Measurements from ENCODE around the gene OOSP3. TPM values are rescaled to one million over a fixed set of nuclear protein-coding genes. Genes with fewer than 3 reads are reported as not detected.
"Not testable (repeated sequence)": the region's sequence is repeated elsewhere in the genome, so short reads cannot be mapped to it uniquely, and the experiment has no call there.

OOSP3 gene
- total RNA-seq, 1 donor from 2014 or later = not detected

DNA sequence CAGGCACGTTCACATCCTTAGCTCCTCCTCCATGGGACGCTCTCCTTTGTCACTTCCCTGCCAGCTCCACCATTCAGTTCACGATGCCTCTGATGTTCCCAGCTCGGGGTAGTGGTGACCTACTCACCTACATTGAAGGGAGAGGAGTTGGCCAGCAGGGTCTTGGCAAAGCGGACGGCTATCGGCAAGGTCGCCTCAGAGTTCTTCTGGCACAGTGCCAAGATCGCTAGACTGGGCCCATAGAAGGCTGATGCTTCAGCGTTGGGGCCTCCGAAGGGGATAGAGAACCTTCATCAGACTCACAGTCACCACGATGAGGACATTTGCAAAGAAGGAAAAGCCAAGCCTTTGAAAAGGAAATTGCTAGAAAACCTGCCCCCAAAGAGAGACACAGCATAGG, 36.3 kb upstream of the OOSP3 start:
- Mint-ChIP-seq H3K4me1 (ENCODE audit: low read depth) (peaks cover 42% of the 10 kb centered on the region), H3K4me3 (ENCODE audit: low read depth) (no peak overlapping the region)
- DNase-seq (ENCODE audit: low spot score, unreplicated experiment) = no peak

DNA sequence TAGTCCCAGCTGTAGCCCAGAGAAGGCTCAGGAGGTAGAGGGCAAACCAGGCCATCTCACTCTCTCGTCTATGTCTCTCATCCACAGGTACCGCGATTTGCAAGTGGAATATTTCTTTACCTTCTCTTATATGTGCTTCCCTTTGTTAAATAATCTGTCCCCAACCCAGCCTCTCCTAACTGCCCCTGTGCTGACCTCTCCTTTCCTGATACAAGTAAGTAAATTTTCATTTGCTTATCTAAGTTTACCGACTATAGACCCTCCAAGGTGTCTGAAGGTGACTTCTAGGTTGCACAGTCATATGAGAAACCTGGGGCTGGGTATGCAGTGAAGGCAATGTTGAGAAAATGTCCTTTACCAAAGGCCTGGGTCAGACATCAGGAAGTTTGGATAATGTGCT, 33.2 kb upstream of the OOSP3 start, which contains the start of gene CBLIF:
Gene CBLIF, minus strand, starts transcription at position 101 of the 400 bp plus-strand sequence. Its CDS starts 46 bp downstream, at position 55.
- Mint-ChIP-seq H3K9me3 (ENCODE audit: low read depth) (peaks cover 7% of the 10 kb centered on the region), H3K27me3 (no peaks in the 10 kb centered on the region), H3K27ac (peak within 1 kb of the TSS; percentile 89), H3K4me1 (ENCODE audit: low read depth) (peaks cover 40% of the 10 kb centered on the region), H3K36me3 (ENCODE audit: insufficient read depth) (peaks cover 2% of the 10 kb centered on the region), H3K4me3 (ENCODE audit: low read depth) (peak within 1 kb of the TSS; percentile 30)
- no peak for DNase-seq (ENCODE audit: low spot score, unreplicated experiment)
- TF ChIP-seq, protein P1, sequence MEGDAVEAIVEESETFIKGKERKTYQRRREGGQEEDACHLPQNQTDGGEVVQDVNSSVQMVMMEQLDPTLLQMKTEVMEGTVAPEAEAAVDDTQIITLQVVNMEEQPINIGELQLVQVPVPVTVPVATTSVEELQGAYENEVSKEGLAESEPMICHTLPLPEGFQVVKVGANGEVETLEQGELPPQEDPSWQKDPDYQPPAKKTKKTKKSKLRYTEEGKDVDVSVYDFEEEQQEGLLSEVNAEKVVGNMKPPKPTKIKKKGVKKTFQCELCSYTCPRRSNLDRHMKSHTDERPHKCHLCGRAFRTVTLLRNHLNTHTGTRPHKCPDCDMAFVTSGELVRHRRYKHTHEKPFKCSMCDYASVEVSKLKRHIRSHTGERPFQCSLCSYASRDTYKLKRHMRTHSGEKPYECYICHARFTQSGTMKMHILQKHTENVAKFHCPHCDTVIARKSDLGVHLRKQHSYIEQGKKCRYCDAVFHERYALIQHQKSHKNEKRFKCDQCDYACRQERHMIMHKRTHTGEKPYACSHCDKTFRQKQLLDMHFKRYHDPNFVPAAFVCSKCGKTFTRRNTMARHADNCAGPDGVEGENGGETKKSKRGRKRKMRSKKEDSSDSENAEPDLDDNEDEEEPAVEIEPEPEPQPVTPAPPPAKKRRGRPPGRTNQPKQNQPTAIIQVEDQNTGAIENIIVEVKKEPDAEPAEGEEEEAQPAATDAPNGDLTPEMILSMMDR (IDR thresholded peaks at IDR 0.05; ENCODE audit: unreplicated experiment) = no peak

More for the DNA sequence above, 36.3 kb upstream of the OOSP3 start:
- peak overlapping the region; percentile 31 for H3K27ac Mint-ChIP-seq
- peaks cover 2% of the 10 kb centered on the region for H3K36me3 Mint-ChIP-seq (ENCODE audit: insufficient read depth)
- no peaks in the 10 kb centered on the region for H3K27me3 Mint-ChIP-seq
- peaks cover 5% of the 10 kb centered on the region for H3K9me3 Mint-ChIP-seq (ENCODE audit: low read depth)
- TF ChIP-seq, protein P1 (IDR thresholded peaks at IDR 0.05; ENCODE audit: unreplicated experiment) = no peak

DNA sequence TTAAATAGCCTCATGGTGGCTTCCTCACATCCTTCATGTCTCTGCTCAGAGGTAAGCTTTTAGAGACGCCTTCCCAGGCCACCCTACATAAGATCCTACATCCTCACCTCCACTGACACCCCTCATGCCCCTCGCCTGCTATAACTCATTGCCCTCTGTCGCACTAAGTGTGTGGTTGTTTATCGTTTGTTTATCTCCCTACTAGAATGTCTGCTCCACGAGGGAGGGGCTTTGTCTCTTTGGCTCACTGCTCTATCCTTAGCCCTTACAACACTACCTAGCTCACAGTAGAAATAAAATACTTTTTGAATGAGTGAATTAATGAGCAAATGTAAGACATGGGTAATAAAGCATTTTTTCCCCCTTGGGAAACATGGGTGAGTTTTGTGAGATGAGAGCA, 32.0 kb upstream of the OOSP3 start:
- Mint-ChIP-seq H3K9me3 (ENCODE audit: low read depth) (peaks cover 9% of the 10 kb centered on the region), H3K27ac (peak overlapping the region; percentile 89), H3K27me3 (no peaks in the 10 kb centered on the region), H3K4me1 (ENCODE audit: low read depth) (peaks cover 38% of the 10 kb centered on the region), H3K36me3 (ENCODE audit: insufficient read depth) (peaks cover 3% of the 10 kb centered on the region), H3K4me3 (ENCODE audit: low read depth) (no peak overlapping the region)
- no peak for DNase-seq (ENCODE audit: low spot score, unreplicated experiment)
- TF ChIP-seq, protein P1 (IDR thresholded peaks at IDR 0.05; ENCODE audit: unreplicated experiment) = no peak

DNA sequence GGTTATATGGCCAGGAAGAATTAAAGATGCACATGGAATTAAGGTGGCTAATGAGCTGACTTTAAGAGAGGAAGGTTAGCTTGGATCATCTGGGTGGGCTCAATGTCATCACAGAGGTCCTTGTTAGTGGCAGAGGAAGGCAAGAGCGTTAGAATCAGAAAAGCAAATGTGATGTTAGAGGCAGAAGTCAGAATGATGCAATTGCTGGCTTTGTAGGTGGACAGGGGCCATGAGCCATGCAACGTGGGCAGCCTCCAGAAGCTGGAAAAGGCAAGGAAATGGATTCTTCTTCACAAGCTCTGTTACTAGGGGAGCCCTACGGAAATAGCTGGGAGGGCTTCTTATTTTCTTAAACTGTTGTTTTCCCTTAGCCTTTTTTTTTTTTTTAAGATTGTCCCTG, 31.0 kb upstream of the OOSP3 start:
- peaks cover 3% of the 10 kb centered on the region for H3K36me3 Mint-ChIP-seq (ENCODE audit: insufficient read depth)
- TF ChIP-seq, protein P1 (IDR thresholded peaks at IDR 0.05; ENCODE audit: unreplicated experiment) = no peak
- peak overlapping the region; percentile 22 for H3K27ac Mint-ChIP-seq
- peaks cover 5% of the 10 kb centered on the region for H3K9me3 Mint-ChIP-seq (ENCODE audit: low read depth)
- H3K27me3 Mint-ChIP-seq = no peaks in the 10 kb centered on the region
- peaks cover 38% of the 10 kb centered on the region for H3K4me1 Mint-ChIP-seq (ENCODE audit: low read depth)
- DNase-seq (ENCODE audit: low spot score, unreplicated experiment) = no peak
- no peak overlapping the region for H3K4me3 Mint-ChIP-seq (ENCODE audit: low read depth)

DNA sequence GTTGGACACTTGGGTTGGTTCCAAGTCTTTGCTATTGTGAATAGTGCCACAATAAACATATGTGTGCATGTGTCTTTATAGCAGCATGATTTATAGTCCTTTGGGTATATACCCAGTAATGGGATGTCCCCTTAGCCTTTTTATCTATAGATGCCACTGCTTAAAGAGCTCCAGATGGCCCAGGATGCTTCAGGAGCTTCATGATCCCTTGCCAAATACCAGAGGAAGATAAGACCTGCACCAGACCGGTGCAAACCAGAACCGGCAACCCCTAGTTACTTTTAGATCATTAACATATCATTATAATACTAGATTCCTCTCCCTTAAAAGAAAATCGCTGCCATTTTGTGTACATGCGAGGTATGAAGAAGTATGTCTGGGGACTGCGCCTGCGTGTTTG, 30.1 kb upstream of the OOSP3 start:
- H3K4me3 Mint-ChIP-seq (ENCODE audit: low read depth); H3K36me3 Mint-ChIP-seq (ENCODE audit: insufficient read depth); H3K27me3 Mint-ChIP-seq; DNase-seq (ENCODE audit: low spot score, unreplicated experiment); H3K9me3 Mint-ChIP-seq (ENCODE audit: low read depth): not testable (repeated sequence)
- peak overlapping the region; percentile 87 for H3K27ac Mint-ChIP-seq
- peaks cover 38% of the 10 kb centered on the region for H3K4me1 Mint-ChIP-seq (ENCODE audit: low read depth)

DNA sequence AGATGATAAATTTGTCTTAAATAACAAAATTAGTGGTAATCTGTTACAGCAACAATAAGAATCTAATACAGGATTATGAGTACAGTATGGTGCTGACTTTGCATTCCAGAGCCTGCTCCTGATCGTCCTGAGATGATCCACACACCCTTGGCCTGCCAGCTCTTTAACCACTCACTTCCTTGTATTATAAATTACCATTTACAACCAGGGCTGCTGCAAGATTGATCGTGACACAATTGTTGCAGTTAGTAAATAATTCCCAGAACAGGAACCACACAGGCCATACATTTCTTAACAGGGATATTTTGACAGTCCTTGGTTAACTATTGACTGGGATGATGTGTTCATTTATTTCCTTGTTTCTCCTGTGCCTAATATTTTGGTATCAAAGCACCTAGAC, 29.5 kb upstream of the OOSP3 start:
- Mint-ChIP-seq H3K27ac (peak overlapping the region; percentile 87), H3K4me3 (ENCODE audit: low read depth) (no peak overlapping the region), H3K27me3 (no peaks in the 10 kb centered on the region), H3K36me3 (ENCODE audit: insufficient read depth) (peaks cover 1% of the 10 kb centered on the region), H3K4me1 (ENCODE audit: low read depth) (peaks cover 36% of the 10 kb centered on the region), H3K9me3 (ENCODE audit: low read depth) (peaks cover 5% of the 10 kb centered on the region)
- TF ChIP-seq, protein P1 (IDR thresholded peaks at IDR 0.05; ENCODE audit: unreplicated experiment) = no peak
- DNase-seq (ENCODE audit: low spot score, unreplicated experiment) = no peak

DNA sequence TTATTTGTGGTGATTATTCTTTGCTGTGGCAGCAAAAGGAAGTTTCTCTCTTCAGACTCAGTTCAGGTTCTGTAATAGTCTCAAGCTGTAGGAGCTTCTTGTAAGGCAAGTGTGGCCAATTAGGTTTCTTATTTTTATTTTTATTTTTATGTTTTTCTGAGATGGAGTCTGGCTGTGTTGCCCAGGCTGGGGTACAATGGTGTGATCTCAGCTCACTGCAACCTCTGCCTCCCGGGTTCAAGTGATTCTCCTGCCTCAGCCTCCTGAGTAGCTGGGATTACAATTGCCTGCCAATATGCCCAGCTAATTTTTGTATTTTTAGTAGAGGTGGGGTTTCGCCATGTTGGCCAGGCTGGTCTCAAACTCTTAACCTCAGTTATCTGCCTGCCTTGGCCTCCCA, 29.0 kb upstream of the OOSP3 start:
- not testable (repeated sequence) for H3K36me3 Mint-ChIP-seq (ENCODE audit: insufficient read depth); H3K9me3 Mint-ChIP-seq (ENCODE audit: low read depth); H3K27me3 Mint-ChIP-seq; DNase-seq (ENCODE audit: low spot score, unreplicated experiment); H3K4me3 Mint-ChIP-seq (ENCODE audit: low read depth)
- Mint-ChIP-seq H3K4me1 (ENCODE audit: low read depth) (peaks cover 38% of the 10 kb centered on the region), H3K27ac (peak overlapping the region; percentile 87)

DNA sequence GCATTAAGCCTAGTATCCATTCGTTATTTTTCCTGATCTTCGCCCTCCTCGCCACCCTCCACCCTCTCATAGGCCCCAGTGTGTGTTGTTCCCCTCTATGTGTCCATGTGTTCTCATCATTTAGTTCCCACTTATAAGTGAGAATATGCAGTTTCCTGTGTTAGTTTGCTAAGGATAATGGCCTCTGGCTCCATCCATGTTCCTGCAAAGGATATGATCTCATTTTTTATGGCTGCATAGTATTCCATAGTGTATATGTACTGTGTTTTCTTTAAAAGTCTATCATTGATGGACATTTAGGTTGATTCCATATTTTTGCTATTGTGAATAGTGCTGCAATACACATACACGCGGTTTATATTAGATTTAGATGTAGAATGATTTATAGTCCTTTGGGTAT, 27.2 kb upstream of the OOSP3 start:
- H3K9me3 Mint-ChIP-seq (ENCODE audit: low read depth); H3K36me3 Mint-ChIP-seq (ENCODE audit: insufficient read depth); DNase-seq (ENCODE audit: low spot score, unreplicated experiment); H3K4me3 Mint-ChIP-seq (ENCODE audit: low read depth); H3K27me3 Mint-ChIP-seq: not testable (repeated sequence)
- H3K27ac Mint-ChIP-seq = peak overlapping the region; percentile 46
- peaks cover 36% of the 10 kb centered on the region for H3K4me1 Mint-ChIP-seq (ENCODE audit: low read depth)
